ENCODE measurements around the gene CEMIP2.

DNA sequence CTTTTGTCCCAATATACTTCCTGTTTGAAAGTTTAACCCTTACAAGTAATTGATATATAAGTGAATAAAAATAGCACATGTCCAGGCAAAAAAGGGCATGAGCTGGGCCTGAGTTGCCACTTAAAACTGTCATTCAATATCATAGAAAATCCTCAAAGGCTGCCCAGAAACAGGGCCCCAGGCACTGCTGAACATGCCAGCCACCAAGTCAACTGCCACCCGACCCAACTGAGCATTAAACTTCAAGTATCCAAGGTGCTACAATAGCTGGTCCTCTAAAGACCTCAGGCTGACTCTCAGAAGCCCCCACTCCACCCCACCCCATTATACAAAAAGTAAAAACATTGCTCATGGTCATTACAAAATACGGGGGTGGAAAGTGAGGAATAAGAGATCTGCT is 83.7 kb downstream of the CEMIP2 start:
- no peak for TF ChIP-seq POLR2A (IDR thresholded peaks at IDR 0.05; ENCODE audit: low read length)
- TF ChIP-seq GATA1 (IDR thresholded peaks at IDR 0.05; ENCODE audit: low read depth, low read length) = no peak

Data from erythroblast (primary cell).